ENCODE data around the gene GALNTL6.

GRCh38 chr4:173074501-173074946 is 1261.3 kb downstream of the GALNTL6 start:
- TF ChIP-seq CTCF (IDR thresholded peaks at IDR 0.05) (no peak), POLR2A (IDR thresholded peaks at IDR 0.05) (no peak)

Data from lower leg skin (tissue), 3 donors.